Cardiac muscle cell (in vitro differentiated cells and primary cell): ENCODE measurements around the gene EPHA1. TPM values are rescaled to one million over a fixed set of nuclear protein-coding genes. Genes with fewer than 3 reads are reported as not detected.

Experiments used
- DNase-seq, 2 donors: peaks; one replicate each; pipeline versions ENCODE4 v3.0.0 to v3.0.0-alpha.2; 2010 to 2017; ENCODE audit warnings: low read depth in 1 of 2, low spot score in 1 of 2
- H3K27ac ChIP-seq: fragments of 200-600 bp; sonication (generic); 2 replicates; pipeline ENCODE4 v1.5.1; 2016
- H3K27me3 ChIP-seq: fragments of 200-600 bp; sonication (generic); 2 replicates; pipeline ENCODE4 v1.6.0; 2016; ENCODE audit warnings: control low read depth
- H3K36me3 ChIP-seq: fragments of 200-600 bp; sonication (generic); 2 replicates; pipeline ENCODE4 v1.5.1; 2016; ENCODE audit warnings: control low read depth
- H3K4me1 ChIP-seq: fragments of 200-600 bp; sonication (generic); 2 replicates; pipeline ENCODE4 v1.8.1; 2017; ENCODE audit warnings: low read depth, mild to moderate bottlenecking, mixed run types
- H3K4me3 ChIP-seq: fragments of 200-600 bp; sonication (generic); 2 replicates; pipeline ENCODE4 v1.5.1; 2016; ENCODE audit warnings: mild to moderate bottlenecking
- H3K9me3 ChIP-seq: fragments of 200-600 bp; sonication (generic); 2 replicates; pipeline ENCODE4 v1.5.1; 2017; ENCODE audit warnings: low read depth, mild to moderate bottlenecking, control low read depth
- polyA plus RNA-seq: library from polyadenylated mRNA; unstranded; fragments of >200 nt; fragmentation: Nextera tagmentation; extraction: Ambion mirVana; gene quantifications from 2 replicates; pipeline ENCODE4 v1.2.1, GENCODE V29; 2016
- total RNA-seq: library from RNA; depleted of rRNA; stranded (reverse); fragments of >200 nt; gene quantifications from 2 replicates; pipeline ENCODE4 v1.2.3, GENCODE V29; 2016
- TF ChIP-seq, protein P1 (sequence below): IDR thresholded peaks from 2 replicates; pipeline ENCODE4 v1.5.1; 2012; ENCODE audit warnings: low read depth, mild to moderate bottlenecking, low read length

EPHA1 gene
- total and polyA plus RNA-seq, 2 experiments from 2014 or later = 0.30 to 1.8 TPM

DNA sequence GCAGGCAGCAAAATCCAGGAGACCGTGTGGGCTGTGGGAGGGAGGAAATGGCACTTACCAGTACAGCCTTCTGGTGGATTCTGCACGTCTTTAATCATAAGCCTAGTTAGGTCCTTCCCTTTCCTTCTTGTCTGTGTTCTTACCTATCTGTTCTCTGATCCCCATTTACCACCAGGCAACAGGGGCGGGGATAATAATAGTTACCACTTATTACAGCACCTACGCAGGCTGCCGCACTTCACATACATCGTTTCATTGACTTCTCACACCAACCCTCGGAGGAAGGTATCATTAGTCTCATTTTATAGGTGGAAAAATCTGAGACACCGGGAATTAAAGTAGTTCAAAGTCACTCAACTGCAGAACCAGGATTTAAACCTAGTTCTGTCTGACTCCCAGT is 4.5 kb upstream of the EPHA1 start:
- Histone ChIP-seq H3K27me3 (peaks cover 13% of the 10 kb centered on the region), H3K4me1 (peaks cover 8% of the 10 kb centered on the region), H3K4me3 (no peak overlapping the region), H3K9me3 (no peaks in the 10 kb centered on the region), H3K36me3 (no peaks in the 10 kb centered on the region), H3K27ac (no peak overlapping the region)
- TF ChIP-seq, protein P1, sequence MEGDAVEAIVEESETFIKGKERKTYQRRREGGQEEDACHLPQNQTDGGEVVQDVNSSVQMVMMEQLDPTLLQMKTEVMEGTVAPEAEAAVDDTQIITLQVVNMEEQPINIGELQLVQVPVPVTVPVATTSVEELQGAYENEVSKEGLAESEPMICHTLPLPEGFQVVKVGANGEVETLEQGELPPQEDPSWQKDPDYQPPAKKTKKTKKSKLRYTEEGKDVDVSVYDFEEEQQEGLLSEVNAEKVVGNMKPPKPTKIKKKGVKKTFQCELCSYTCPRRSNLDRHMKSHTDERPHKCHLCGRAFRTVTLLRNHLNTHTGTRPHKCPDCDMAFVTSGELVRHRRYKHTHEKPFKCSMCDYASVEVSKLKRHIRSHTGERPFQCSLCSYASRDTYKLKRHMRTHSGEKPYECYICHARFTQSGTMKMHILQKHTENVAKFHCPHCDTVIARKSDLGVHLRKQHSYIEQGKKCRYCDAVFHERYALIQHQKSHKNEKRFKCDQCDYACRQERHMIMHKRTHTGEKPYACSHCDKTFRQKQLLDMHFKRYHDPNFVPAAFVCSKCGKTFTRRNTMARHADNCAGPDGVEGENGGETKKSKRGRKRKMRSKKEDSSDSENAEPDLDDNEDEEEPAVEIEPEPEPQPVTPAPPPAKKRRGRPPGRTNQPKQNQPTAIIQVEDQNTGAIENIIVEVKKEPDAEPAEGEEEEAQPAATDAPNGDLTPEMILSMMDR = no peak
- DNase-seq = no peak

DNA sequence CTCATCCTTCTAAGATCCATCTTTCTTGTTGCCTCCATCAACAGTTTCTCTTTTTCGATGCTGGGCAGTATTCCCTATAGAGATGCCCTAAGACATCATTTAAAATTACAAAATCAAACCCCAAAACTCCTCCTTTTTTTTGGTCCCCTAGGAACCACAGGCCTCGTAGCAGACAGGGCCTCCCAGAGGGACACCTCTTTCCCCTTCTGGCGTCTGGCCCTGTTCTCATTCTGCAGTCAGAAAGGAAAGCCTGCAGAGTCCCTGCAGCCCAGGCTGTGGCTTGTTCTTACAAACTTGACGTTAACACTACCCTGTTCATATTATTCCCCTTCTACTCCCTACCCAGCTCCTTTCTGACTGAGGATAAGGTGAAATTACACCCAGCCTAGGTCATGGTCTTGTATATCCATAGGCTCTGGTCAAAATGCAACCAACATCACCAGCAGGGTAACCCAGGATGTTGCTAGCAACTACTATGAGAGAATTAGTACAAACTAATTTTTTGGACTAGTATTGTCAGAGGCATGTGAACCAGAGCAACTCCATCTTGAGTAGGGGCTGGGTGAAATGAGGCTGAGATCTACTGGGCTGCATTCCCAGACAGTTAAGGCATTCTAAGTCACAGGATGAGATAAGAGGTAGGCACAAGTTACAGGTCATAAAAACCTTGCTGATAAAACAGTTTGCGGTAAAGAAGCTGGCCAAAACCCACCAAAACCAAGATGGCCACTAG is 3.5 kb upstream of the EPHA1 start:
- no peak overlapping the region for H3K4me3 ChIP-seq
- peaks cover 13% of the 10 kb centered on the region for H3K27me3 ChIP-seq
- H3K27ac ChIP-seq = no peak overlapping the region
- TF ChIP-seq, protein P1 = no peak
- no peaks in the 10 kb centered on the region for H3K36me3 ChIP-seq
- DNase-seq = no peak
- peaks cover 8% of the 10 kb centered on the region for H3K4me1 ChIP-seq
- no peaks in the 10 kb centered on the region for H3K9me3 ChIP-seq

DNA sequence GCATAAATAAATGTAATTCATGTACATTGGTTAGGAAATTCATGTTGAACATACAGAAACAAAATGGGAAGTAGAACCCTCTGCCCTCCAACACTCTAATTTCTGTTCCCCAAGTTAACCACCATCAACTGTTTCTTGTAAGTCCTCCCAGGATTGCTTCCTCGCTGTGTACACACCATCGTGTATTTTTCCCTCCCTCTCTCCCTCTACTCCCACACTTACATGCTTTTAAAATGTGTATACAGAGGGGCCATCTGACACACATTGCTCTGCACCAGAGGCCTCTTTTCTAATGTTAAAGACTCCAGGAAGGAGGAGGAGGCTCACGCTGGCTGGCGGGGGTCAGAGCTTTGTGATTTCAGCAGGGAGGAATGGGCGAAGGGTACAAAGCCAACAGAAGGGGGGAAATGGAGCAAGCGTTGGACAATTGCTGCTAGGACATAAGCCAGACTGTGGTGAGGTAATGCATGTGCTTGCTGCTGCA is 1.9 kb upstream of the EPHA1 start:
- no peaks in the 10 kb centered on the region for H3K36me3 ChIP-seq
- TF ChIP-seq, protein P1 = no peak
- H3K27ac ChIP-seq = no peak overlapping the region
- no peak overlapping the region for H3K4me3 ChIP-seq
- peaks cover 13% of the 10 kb centered on the region for H3K27me3 ChIP-seq
- H3K9me3 ChIP-seq = no peaks in the 10 kb centered on the region
- H3K4me1 ChIP-seq = peaks cover 8% of the 10 kb centered on the region
- DNase-seq = peak in 1 of 2 donors; percentile 82

GRCh38 chr7:143408252-143408685 is 387 bp downstream of the EPHA1 start:
- Histone ChIP-seq H3K9me3 (no peaks in the 10 kb centered on the region), H3K4me1 (peaks cover 8% of the 10 kb centered on the region), H3K4me3 (peak overlapping the region; percentile 24), H3K27me3 (peaks cover 13% of the 10 kb centered on the region), H3K36me3 (no peaks in the 10 kb centered on the region), H3K27ac (no peak overlapping the region)
- DNase-seq = no peak
- TF ChIP-seq, protein P1 = no peak

DNA sequence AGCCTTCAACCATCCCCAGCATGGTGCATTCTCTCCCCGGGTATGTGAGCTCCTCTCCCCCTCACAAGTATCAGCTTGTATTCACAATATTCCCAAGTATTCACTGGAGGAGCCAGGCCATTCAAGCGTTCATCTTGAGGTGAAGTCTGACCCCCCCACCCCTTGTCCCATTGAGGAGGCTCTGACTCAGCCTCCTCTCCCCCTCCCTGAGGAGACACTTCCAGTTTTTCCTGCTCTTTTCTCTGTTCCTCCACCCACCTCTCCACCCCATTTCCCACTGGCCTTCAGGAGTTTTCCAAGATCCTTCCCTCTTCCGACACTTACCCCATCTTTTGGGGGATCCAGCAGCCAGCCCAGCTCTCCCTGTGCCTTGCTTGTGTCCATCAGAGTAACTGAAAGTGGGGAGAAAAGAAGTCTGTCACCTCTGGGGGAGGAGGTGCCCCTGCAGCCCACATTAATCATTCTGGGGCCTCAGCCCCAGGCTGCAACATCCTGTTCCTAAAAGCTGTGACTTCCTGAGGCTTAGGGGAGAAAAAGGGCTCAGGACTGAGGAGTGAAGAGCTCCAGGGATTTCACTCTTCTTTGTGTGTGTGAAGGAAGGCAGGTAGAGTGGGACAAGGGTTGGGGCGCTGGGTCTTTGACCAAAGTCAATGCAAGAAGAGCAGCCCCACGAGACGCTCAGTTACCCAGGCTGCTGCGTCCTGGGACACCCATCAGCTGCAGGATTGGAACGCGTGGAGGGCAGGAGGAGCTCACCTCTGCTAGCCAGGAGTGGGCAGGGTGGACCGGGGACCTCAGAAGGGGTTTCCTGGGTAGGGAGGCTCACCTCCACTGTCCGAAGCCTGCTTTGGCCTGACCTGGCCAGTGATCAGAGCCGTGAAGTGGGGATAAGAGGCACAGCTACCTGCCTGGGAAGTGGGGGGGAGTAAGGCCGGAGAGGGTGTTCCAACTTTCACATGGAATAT is 1.1 kb downstream of the EPHA1 start:
- DNase-seq = no peak
- no peak overlapping the region for H3K4me3 ChIP-seq
- H3K9me3 ChIP-seq = no peaks in the 10 kb centered on the region
- peaks cover 8% of the 10 kb centered on the region for H3K4me1 ChIP-seq
- TF ChIP-seq, protein P1 = no peak
- H3K36me3 ChIP-seq = no peaks in the 10 kb centered on the region
- peaks cover 13% of the 10 kb centered on the region for H3K27me3 ChIP-seq
- H3K27ac ChIP-seq = no peak overlapping the region
